PC-3 (cell line): Measurements from ENCODE around the gene NXPH4. TPM values are rescaled to one million over a fixed set of nuclear protein-coding genes. Genes with fewer than 3 reads are reported as not detected.
A peak's percentile ranks its signal among the peaks of the same experiment; 100 is the strongest.

Experiments
- ATAC-seq: fragments of 200-7000 bp; cut with Tn5 transposase; 2 replicates; pipeline ENCODE4 v1.9.1; 2020; ENCODE audit warnings: mild to moderate bottlenecking, moderate library complexity
- Bru-seq: library from RNA; stranded (reverse); fragments of 400-500 nt; gene quantifications from one replicate; lab custom pipeline; 2021; lab: Mats Ljungman, UMichigan
- BruChase-seq, 2 experiments: library from RNA; stranded (reverse); fragments of 400-500 nt; gene quantifications; one replicate each; lab custom pipeline; 2021; lab: Mats Ljungman, UMichigan
- BruUV-seq: library from RNA; stranded (reverse); fragments of 400-500 nt; replicated peaks from 2 replicates; lab custom pipeline; 2021; lab: Mats Ljungman, UMichigan
- CTCF ChIA-PET: fragments of 300-600 bp; sonication (Branson Sonifier 250); formaldehyde crosslinking; loops from one replicate; lab custom pipeline; 2022; ENCODE audit warnings: antibody characterized with exemption; lab: Charles Lee
- POLR2A ChIA-PET: fragments of 300-600 bp; sonication (Branson Sonifier 250); formaldehyde crosslinking; loops from one replicate; lab custom pipeline; 2022; ENCODE audit warnings: antibody characterized with exemption; ENCODE audit not compliant: unreplicated experiment; lab: Charles Lee
- DNase-seq: peaks from one replicate; pipeline ENCODE4 v3.0.0-alpha.2; 2015
- H2AFZ ChIP-seq: fragments of 300-600 bp; sonication (generic); 2 replicates; pipeline ENCODE4 v1.6.0; 2016; ENCODE audit warnings: antibody characterized with exemption, low read length
- H3F3A ChIP-seq: fragments of 300-600 bp; sonication (generic); one replicate; pipeline ENCODE4 v1.6.0; 2017; ENCODE audit warnings: antibody characterized with exemption, low read length, control low read depth, mild to moderate bottlenecking; ENCODE audit not compliant: unreplicated experiment
- H3K27ac ChIP-seq: fragments of 300-600 bp; sonication (generic); 2 replicates; pipeline ENCODE4 v1.5.1; 2016; ENCODE audit warnings: mild to moderate bottlenecking, low read length
- H3K27me3 ChIP-seq: fragments of 300-600 bp; sonication (generic); 2 replicates; pipeline ENCODE4 v1.6.1; 2016; ENCODE audit warnings: low read length, mixed read lengths
- H3K36me3 ChIP-seq: fragments of 300-600 bp; sonication (generic); 2 replicates; pipeline ENCODE4 v1.6.1; 2016; ENCODE audit warnings: low read depth, mixed run types, low read length, mixed read lengths
- H3K4me1 ChIP-seq: fragments of 300-600 bp; sonication (generic); 2 replicates; pipeline ENCODE4 v1.5.1; 2016; ENCODE audit warnings: low read length; ENCODE audit not compliant: insufficient read depth
- H3K4me2 ChIP-seq: fragments of 300-600 bp; sonication (generic); 2 replicates; pipeline ENCODE4 v1.6.0; 2016; ENCODE audit warnings: low read length
- H3K4me3 ChIP-seq: fragments of 300-600 bp; sonication (generic); 2 replicates; pipeline ENCODE4 v1.5.1; 2016; ENCODE audit warnings: mild to moderate bottlenecking, low read length, mixed read lengths
- H3K79me2 ChIP-seq: fragments of 300-600 bp; sonication (generic); 2 replicates; pipeline ENCODE4 v1.6.1; 2017; ENCODE audit warnings: low read length, mixed read lengths
- H3K9ac ChIP-seq: fragments of 300-600 bp; sonication (generic); 2 replicates; pipeline ENCODE4 v1.6.0; 2016; ENCODE audit warnings: mild to moderate bottlenecking, low read length
- H3K9me2 ChIP-seq: fragments of 300-600 bp; sonication (generic); replicated peaks from 2 replicates; pipeline ENCODE4 v1.6.1; 2016; ENCODE audit warnings: mixed run types, low read length, mixed read lengths
- H3K9me3 ChIP-seq: fragments of 300-600 bp; sonication (generic); 2 replicates; pipeline ENCODE4 v1.6.1; 2016; ENCODE audit warnings: low read length, mixed read lengths
- H4K20me1 ChIP-seq: fragments of 300-600 bp; sonication (generic); 2 replicates; pipeline ENCODE4 v1.6.1; 2016; ENCODE audit warnings: low read length, mixed read lengths
- EZH2 ChIP-seq: fragments of 300-600 bp; sonication (generic); IDR thresholded peaks from one replicate; pipeline ENCODE4 v1.6.1; 2017; ENCODE audit warnings: antibody characterized with exemption, mild to moderate bottlenecking, low read length; ENCODE audit not compliant: unreplicated experiment
- EZH2phosphoT487 ChIP-seq: fragments of 300-600 bp; sonication (generic); IDR thresholded peaks from 2 replicates; pipeline ENCODE4 v1.6.1; 2018; ENCODE audit warnings: mild to moderate bottlenecking, antibody characterized with exemption, low read length, borderline replicate concordance
- intact Hi-C: fragments of 100-400 bp; cut with micrococcal nuclease; formaldehyde crosslinking; loops from 2 replicates; pipeline ENCODE4 v1.9.0; 2023
- long read RNA-seq: library from polyadenylated mRNA; unstranded; transcript quantifications from one replicate; pipeline ENCODE4 v2.0.0, GENCODE V29; 2021; ENCODE audit not compliant: unreplicated experiment
- total RNA-seq: library from RNA; depleted of rRNA; stranded (reverse); fragments of >200 nt; gene quantifications from 2 replicates; pipeline ENCODE4 v1.2.3, GENCODE V29; 2014; rRNA removed
- TF ChIP-seq, protein P1 (sequence below): fragments of 300-600 bp; sonication (generic); conservative IDR thresholded peaks from 2 replicates; pipeline ENCODE4 v1.5.1; 2017; ENCODE audit warnings: antibody characterized with exemption, low read depth, mild to moderate bottlenecking, low read length

Gene NXPH4
- total RNA-seq (10.7 and 15.1 TPM in 2 replicates), Bru-seq, nascent RNA (percentile 27 among the genes with signal in this experiment), BruChase-seq, experiment 1, labeled RNA remaining after a 6-hour chase (percentile 38 among the genes with signal in this experiment), BruChase-seq, experiment 2, labeled RNA remaining after a 2-hour chase (percentile 37 among the genes with signal in this experiment)
- long read RNA-seq, partial matches to known transcripts = 0 of 5 reads
- long read RNA-seq, other reads (novel, unspliced or antisense) = 2 of 5 reads

DNA sequence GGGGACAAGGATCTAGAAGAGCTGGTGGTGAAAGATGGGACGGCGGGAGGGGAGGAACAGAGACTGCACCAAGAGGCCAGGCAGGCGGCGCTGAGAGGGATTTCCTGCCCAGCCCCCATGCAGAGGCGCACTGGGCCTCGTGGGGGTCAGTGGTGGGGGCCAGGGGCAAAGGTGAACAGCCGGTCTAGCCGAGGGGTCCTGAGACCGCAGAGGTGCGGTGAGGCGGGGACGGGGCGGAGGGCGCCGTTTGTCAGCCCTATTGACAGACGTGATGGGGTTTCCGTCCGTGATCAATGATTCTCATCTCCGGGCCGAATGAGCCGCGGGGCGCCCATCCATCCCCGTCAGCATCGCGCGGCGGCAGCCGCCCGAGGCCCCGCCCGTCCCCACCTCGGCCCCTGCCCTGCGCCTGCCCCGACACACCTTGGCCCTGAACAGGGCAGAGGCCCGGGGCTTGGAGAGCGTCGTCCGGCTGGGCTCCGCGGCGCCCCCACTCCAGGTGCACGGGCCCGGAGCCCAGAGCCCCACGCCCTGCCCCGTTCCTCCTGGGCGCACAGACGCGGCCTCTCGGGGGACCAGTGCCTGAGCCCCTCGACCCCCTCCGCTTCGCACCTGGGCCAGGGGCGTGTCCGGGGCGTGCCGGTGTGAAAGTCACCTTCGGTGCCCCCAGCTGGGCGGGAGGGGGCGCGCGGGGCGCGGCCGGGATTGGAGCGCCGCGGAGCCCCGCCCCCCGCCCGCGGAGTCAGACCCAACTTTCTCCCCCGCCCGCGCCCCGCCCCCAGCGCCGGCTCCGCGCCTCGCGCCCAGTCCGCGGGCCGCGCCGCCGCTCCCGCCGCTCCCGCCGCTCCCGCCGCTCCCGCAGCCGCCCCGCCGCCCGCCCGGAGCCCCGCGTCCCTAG is at the start of gene NXPH4:
Gene NXPH4, plus strand, starts transcription at position 781 of the 898 bp plus-strand sequence. CDS start 176 bp downstream, outside the sequence.
- no TSS peak for BruUV-seq
- Histone ChIP-seq H3K4me2 (peak within 1 kb of the TSS; percentile 87), H3K4me1 (peaks cover 39% of the 10 kb centered on the region), H3K9me2 (no peaks in the 10 kb centered on the region), H3K36me3 (no peaks in the 10 kb centered on the region), H3K9ac (no peak within 1 kb of the TSS), H2AFZ (peak within 1 kb of the TSS; percentile 75), H3K27me3 (peaks cover 19% of the 10 kb centered on the region), H3K9me3 (no peaks in the 10 kb centered on the region), H4K20me1 (no peaks in the 10 kb centered on the region), H3K4me3 (peak within 1 kb of the TSS; percentile 68), H3F3A (no peaks in the 10 kb centered on the region), H3K79me2 (no peaks in the 10 kb centered on the region), H3K27ac (no peak within 1 kb of the TSS)
- ATAC-seq (peak; percentile 7), DNase-seq (peak; percentile 40)
- ChIA-PET POLR2A (no interaction called here), CTCF (interaction anchor here (0.6 kb wide), 1 partner anchor 74 kb away, joined by 5 read pairs; no protein-coding TSS in a partner anchor)
- TF ChIP-seq, protein P1, sequence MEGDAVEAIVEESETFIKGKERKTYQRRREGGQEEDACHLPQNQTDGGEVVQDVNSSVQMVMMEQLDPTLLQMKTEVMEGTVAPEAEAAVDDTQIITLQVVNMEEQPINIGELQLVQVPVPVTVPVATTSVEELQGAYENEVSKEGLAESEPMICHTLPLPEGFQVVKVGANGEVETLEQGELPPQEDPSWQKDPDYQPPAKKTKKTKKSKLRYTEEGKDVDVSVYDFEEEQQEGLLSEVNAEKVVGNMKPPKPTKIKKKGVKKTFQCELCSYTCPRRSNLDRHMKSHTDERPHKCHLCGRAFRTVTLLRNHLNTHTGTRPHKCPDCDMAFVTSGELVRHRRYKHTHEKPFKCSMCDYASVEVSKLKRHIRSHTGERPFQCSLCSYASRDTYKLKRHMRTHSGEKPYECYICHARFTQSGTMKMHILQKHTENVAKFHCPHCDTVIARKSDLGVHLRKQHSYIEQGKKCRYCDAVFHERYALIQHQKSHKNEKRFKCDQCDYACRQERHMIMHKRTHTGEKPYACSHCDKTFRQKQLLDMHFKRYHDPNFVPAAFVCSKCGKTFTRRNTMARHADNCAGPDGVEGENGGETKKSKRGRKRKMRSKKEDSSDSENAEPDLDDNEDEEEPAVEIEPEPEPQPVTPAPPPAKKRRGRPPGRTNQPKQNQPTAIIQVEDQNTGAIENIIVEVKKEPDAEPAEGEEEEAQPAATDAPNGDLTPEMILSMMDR = no peak
- peak; percentile 74 for TF ChIP-seq EZH2
- TF ChIP-seq EZH2phosphoT487 = no peak
- intact Hi-C loops = no loop called here

DNA sequence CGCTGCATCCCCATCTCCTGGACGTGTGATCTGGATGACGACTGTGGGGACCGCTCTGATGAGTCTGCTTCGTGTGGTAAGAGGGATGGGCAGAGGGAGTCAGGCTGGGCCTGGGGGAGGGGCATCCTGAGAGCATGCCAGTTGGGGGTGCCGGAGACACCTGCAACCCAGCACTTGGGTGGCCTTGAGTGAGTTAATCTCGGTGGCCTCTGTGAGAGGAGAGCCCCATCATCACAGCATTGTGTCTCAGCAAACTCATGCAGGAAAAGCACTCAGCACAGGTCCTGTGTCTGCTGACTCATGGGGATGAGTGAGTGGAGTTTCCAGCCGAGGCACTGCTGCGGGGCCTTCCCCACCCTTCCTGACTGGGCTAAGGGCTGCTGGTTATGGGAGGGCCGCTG is 49.6 kb upstream of the NXPH4 start:
- peaks cover 2% of the 10 kb centered on the region for H3F3A ChIP-seq
- TF ChIP-seq EZH2 (no peak), EZH2phosphoT487 (no peak)
- TF ChIP-seq, protein P1 = no peak
- peak overlapping the region; percentile 77 for H3K4me2 ChIP-seq
- H3K79me2 ChIP-seq = no peaks in the 10 kb centered on the region
- H3K4me1 ChIP-seq = peaks cover 35% of the 10 kb centered on the region
- POLR2A ChIA-PET = no interaction called here
- H3K9me3 ChIP-seq = no peaks in the 10 kb centered on the region
- ATAC-seq (peak; percentile 87), DNase-seq (peak; percentile 93)
- no peaks in the 10 kb centered on the region for H3K27me3 ChIP-seq
- no TSS peak for BruUV-seq
- peak overlapping the region; percentile 68 for H3K9ac ChIP-seq
- CTCF ChIA-PET = no interaction called here
- H3K9me2 ChIP-seq = no peaks in the 10 kb centered on the region
- no peak overlapping the region for H3K4me3 ChIP-seq
- peaks cover 4% of the 10 kb centered on the region; the same call in 1 of the 2 replicates for H3K36me3 ChIP-seq
- H4K20me1 ChIP-seq = no peaks in the 10 kb centered on the region
- intact Hi-C loops = no loop called here
- 0 out of 2 replicates have a peak overlapping the region, but pooled peaks have one; percentile 3 for H2AFZ ChIP-seq
- H3K27ac ChIP-seq = peak overlapping the region; percentile 87
